Activated B cell treated with CpG ODN at 0.5 μM for 24 hours (primary cell): ENCODE data around the gene LARGE1. TPM values are rescaled to one million over a fixed set of nuclear protein-coding genes. Genes with fewer than 3 reads are reported as not detected.

Experiments
- ATAC-seq: fragments of 200-7000 bp; cut with Tn5 transposase; one replicate; pipeline ENCODE4 v1.10.0; 2021; ENCODE audit warnings: low read depth, mild to moderate bottlenecking, moderate library complexity
- CTCF ChIA-PET: fragments of 350-600 bp; sonication (Branson Sonifier 250); formaldehyde crosslinking; loops from one replicate; lab custom pipeline; 2021; ENCODE audit warnings: antibody characterized with exemption; lab: Charles Lee
- POLR2A ChIA-PET: fragments of 350-600 bp; sonication (Branson Sonifier 250); formaldehyde crosslinking; loops from one replicate; lab custom pipeline; 2021; ENCODE audit warnings: antibody characterized with exemption; lab: Charles Lee
- DNase-seq: peaks from one replicate; pipeline ENCODE4 v3.0.0; 2022
- H3K27ac Mint-ChIP-seq: one replicate; pipeline ENCODE4 v1.8.0; 2020; ENCODE audit warnings: mixed read lengths
- H3K27me3 Mint-ChIP-seq: one replicate; pipeline ENCODE4 v1.8.0; 2021; ENCODE audit warnings: mixed read lengths
- H3K36me3 Mint-ChIP-seq: one replicate; pipeline ENCODE4 v1.8.0; 2021; ENCODE audit warnings: low read depth, mixed read lengths
- H3K4me1 Mint-ChIP-seq: one replicate; pipeline ENCODE4 v1.8.0; 2021; ENCODE audit warnings: mixed read lengths
- H3K4me3 Mint-ChIP-seq: one replicate; pipeline ENCODE4 v1.8.0; 2020; ENCODE audit warnings: mild to moderate bottlenecking, mixed read lengths
- H3K9me3 Mint-ChIP-seq: one replicate; pipeline ENCODE4 v1.8.0; 2020; ENCODE audit warnings: mixed read lengths
- CTCF ChIP-seq: fragments of 200-600 bp; IDR thresholded peaks from one replicate; pipeline ENCODE4 v1.8.0; 2022; ENCODE audit warnings: antibody characterized with exemption, mild to moderate bottlenecking
- intact Hi-C: fragments of 100-400 bp; cut with micrococcal nuclease; formaldehyde crosslinking; loops from one replicate; pipeline ENCODE4 v1.15.1; 2024
- total RNA-seq: library from RNA; stranded (reverse); gene quantifications from 2 replicates; pipeline ENCODE4 v1.2.3, GENCODE V29; 2022

The LARGE1 gene
- total RNA-seq, 1 donor from 2014 or later = 22.2 TPM

DNA sequence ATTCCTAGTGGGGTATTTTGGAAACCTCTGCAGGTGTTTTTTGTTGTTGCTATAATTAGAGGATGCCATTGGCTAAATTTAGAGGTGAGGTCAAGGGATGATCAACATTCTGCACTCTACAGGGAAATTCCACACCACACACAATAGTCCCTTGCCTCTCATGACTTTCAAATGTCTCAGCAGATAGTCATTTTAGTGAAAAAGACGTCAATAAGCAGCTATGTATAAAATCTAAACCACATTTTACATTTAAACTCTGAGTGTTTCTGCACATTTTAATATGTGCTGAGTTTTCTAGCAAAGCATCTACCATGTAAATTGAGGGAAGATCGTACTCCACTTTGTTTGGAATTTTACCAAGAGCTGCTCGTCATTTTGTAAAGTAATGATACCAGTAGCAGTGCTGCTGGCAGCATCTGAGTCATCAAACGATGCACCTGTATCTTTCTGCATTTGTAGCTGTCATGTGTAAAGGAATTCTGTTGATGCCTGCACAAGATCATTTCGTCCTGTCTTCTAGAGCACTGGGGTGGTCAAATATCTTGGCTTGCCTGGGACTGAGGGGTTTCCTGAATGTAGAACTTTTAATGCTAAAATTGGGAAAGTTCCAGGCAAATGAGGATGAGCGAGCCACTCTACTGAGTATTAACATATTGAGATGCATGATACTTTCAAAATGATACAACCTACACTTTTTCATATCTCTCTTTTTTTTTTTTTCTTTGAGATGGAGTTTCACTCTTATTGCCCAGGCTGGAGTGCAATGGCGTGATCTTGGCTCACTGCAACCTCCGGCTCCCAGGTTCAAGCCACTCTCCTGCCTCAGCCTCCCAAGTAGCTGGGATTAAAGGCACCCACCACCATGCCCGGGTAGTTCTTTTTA is 447.6 kb downstream of the LARGE1 start:
- H3K36me3 Mint-ChIP-seq = peaks cover 3% of the 10 kb centered on the region
- no peak for DNase-seq
- POLR2A ChIA-PET = no interaction called here

DNA sequence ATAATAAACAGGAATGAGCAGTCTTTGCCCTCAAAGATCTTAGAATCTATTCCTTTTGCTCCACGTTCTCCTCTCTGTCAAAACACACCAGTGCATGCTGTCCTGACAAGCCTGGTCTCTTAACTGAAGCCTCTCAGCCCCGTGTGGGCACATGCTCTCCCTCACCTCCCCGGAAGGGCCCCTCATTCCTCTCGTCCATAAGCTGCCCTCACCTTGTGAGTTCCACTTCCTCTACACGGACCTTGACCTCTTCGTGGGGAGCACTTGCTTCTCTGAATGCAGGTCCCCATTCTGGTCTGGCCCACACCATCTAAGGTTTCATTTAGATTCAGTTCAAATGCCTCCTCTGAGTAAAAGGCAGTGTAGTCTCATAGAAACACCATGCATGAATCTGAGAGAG is 449.8 kb downstream of the LARGE1 start:
- Mint-ChIP-seq H3K27ac (no peak overlapping the region), H3K27me3 (no peaks in the 10 kb centered on the region), H3K4me1 (peaks cover 13% of the 10 kb centered on the region), H3K4me3 (no peak overlapping the region), H3K36me3 (peaks cover 3% of the 10 kb centered on the region), H3K9me3 (peaks cover 2% of the 10 kb centered on the region)
- TF ChIP-seq CTCF = no peak
- ChIA-PET CTCF (no interaction called here), POLR2A (no interaction called here)
- intact Hi-C loops = no loop called here
- no peak for ATAC-seq
- no peak for DNase-seq

More for the DNA sequence above, 447.6 kb downstream of the LARGE1 start:
- Mint-ChIP-seq H3K9me3 (peaks cover 2% of the 10 kb centered on the region), H3K27me3 (no peaks in the 10 kb centered on the region), H3K4me1 (peaks cover 14% of the 10 kb centered on the region), H3K4me3 (peak overlapping the region; percentile 28), H3K27ac (peak overlapping the region; percentile 68)
- intact Hi-C loops = no loop called here
- no peak for TF ChIP-seq CTCF
- CTCF ChIA-PET = no interaction called here
- ATAC-seq = peak; percentile 52

GRCh38 chr22:33467620-33468095 is 452.6 kb downstream of the LARGE1 start:
- peaks cover 7% of the 10 kb centered on the region for H3K4me1 Mint-ChIP-seq
- TF ChIP-seq CTCF = no peak
- no peaks in the 10 kb centered on the region for H3K27me3 Mint-ChIP-seq
- peaks cover 4% of the 10 kb centered on the region for H3K9me3 Mint-ChIP-seq
- ATAC-seq (no peak), DNase-seq (no peak)
- POLR2A ChIA-PET = no interaction called here
- peaks cover 8% of the 10 kb centered on the region for H3K36me3 Mint-ChIP-seq
- intact Hi-C loops = no loop called here
- H3K4me3 Mint-ChIP-seq = no peak overlapping the region
- no peak overlapping the region for H3K27ac Mint-ChIP-seq
- CTCF ChIA-PET = no interaction called here

DNA sequence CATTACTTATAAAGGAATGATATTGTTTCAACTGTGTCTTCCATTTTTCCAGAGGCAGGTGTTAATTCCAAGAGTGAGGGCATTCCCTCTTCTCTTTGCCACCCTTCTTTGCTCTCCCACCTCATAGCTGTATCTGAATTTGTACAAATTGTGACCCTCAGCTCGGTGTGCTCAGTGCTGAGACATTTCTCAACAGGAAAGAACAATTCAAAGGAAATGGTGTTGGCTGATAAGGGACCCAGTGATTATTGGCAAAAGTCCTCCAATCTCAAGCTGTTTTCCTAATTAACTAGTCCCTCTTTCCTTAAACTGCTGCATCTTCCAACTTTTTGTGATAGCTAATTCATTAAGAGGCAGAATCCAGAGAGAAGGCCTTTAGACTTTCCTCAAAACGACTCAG is 453.2 kb downstream of the LARGE1 start:
- H3K9me3 Mint-ChIP-seq = peaks cover 6% of the 10 kb centered on the region
- H3K36me3 Mint-ChIP-seq = peaks cover 10% of the 10 kb centered on the region
- DNase-seq (no peak), ATAC-seq (no peak)
- POLR2A ChIA-PET = no interaction called here
- no peak overlapping the region for H3K27ac Mint-ChIP-seq
- H3K4me3 Mint-ChIP-seq = no peak overlapping the region
- intact Hi-C loops = no loop called here
- TF ChIP-seq CTCF = no peak
- peaks cover 1% of the 10 kb centered on the region for H3K4me1 Mint-ChIP-seq
- CTCF ChIA-PET = no interaction called here
- H3K27me3 Mint-ChIP-seq = no peaks in the 10 kb centered on the region

DNA sequence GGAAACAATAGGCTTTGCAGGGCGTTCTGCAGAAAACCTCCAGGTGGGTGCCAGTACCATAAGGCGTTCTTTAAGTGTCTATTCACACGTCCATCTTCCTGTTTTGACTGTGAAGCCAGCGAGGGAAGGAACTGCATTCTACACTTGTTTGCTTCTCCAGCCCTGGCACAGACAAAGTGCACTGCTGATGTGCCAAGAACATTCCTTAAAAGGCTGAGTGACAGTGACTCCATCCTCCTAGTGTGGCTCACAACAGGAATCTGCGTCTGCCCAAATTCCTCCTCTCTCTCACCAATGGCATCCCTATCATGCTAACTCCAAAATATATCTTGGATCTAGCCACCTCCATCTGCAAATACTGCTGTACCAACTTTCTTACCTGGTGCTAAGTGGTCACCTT is 454.7 kb downstream of the LARGE1 start:
- Mint-ChIP-seq H3K36me3 (peaks cover 15% of the 10 kb centered on the region), H3K27ac (no peak overlapping the region), H3K9me3 (peaks cover 10% of the 10 kb centered on the region), H3K4me1 (no peaks in the 10 kb centered on the region), H3K4me3 (no peak overlapping the region), H3K27me3 (no peaks in the 10 kb centered on the region)
- DNase-seq = no peak
- no peak for ATAC-seq
- ChIA-PET CTCF (no interaction called here), POLR2A (no interaction called here)
- no peak for TF ChIP-seq CTCF
- intact Hi-C loops = no loop called here
